ENCODE results near the gene RAB4A.

DNA sequence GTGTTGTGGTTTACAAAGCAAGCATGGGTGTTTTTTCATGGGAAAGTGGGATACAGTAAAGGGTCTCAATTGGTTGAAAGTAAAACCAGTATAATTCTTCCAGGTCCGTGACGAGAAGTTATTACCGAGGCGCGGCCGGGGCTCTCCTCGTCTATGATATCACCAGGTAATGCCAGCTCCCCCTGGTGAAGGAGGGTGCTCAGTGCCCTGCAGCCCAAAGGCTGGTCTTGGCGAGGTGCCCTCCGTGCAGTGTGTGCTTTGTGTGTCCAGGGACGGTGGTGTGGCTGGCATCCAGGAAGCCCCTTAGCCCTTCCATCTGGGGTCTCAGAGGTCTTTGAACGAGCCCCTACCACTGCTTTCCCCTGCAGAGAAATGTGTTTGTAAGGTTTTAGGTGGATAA is 24.8 kb downstream of the RAB4A start:
- TF ChIP-seq POLR2A (IDR thresholded peaks at IDR 0.05; ENCODE audit: extremely low read depth, insufficient read length): no peak
- TF ChIP-seq, protein P1, sequence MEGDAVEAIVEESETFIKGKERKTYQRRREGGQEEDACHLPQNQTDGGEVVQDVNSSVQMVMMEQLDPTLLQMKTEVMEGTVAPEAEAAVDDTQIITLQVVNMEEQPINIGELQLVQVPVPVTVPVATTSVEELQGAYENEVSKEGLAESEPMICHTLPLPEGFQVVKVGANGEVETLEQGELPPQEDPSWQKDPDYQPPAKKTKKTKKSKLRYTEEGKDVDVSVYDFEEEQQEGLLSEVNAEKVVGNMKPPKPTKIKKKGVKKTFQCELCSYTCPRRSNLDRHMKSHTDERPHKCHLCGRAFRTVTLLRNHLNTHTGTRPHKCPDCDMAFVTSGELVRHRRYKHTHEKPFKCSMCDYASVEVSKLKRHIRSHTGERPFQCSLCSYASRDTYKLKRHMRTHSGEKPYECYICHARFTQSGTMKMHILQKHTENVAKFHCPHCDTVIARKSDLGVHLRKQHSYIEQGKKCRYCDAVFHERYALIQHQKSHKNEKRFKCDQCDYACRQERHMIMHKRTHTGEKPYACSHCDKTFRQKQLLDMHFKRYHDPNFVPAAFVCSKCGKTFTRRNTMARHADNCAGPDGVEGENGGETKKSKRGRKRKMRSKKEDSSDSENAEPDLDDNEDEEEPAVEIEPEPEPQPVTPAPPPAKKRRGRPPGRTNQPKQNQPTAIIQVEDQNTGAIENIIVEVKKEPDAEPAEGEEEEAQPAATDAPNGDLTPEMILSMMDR (IDR thresholded peaks at IDR 0.05; ENCODE audit: low read depth, low read length): no peak
- TF ChIP-seq MYC (IDR thresholded peaks at IDR 0.05; ENCODE audit: low read depth, low read length): no peak
- TF ChIP-seq, protein P2, sequence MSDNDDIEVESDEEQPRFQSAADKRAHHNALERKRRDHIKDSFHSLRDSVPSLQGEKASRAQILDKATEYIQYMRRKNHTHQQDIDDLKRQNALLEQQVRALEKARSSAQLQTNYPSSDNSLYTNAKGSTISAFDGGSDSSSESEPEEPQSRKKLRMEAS (IDR thresholded peaks at IDR 0.05; ENCODE audit: low read depth, low read length): no peak
